DMS114 treated with DMSO at 0.1 percent for 48 hours (cell line): ENCODE measurements around the gene DNAH17.
"Not testable (repeated sequence)": the region's sequence is repeated elsewhere in the genome, so short reads cannot be mapped to it uniquely, and the experiment has no call there.

Source experiments
- DNase-seq: peaks from one replicate; lab custom pipeline; 2025; ENCODE audit not compliant: unreplicated experiment; lab: John Stamatoyannopoulos, UW

The DNAH17 gene

GRCh38 chr17:78526231-78527025 lies 50.8 kb downstream of the DNAH17 start:
- no peak for DNase-seq

GRCh38 chr17:78525511-78526160 lies 51.6 kb downstream of the DNAH17 start:
- DNase-seq, result no peak

- DNase-seq, result no peak
Measured at GRCh38 chr17:78524870-78525510, 52.2 kb downstream of the DNAH17 start.

- no peak for DNase-seq
Measured at GRCh38 chr17:78523934-78524655, 53.1 kb downstream of the DNAH17 start.

GRCh38 chr17:78522031-78522809 lies 55.0 kb downstream of the DNAH17 start:
- DNase-seq, result no peak

- DNase-seq, result no peak
Measured at GRCh38 chr17:78517421-78517820, 59.8 kb downstream of the DNAH17 start.

GRCh38 chr17:78515480-78515879 lies 61.7 kb downstream of the DNAH17 start:
- DNase-seq, result no peak

GRCh38 chr17:78514521-78514920 lies 62.7 kb downstream of the DNAH17 start:
- DNase-seq, result no peak

- no peak for DNase-seq
Measured at GRCh38 chr17:78512976-78513375, 64.2 kb downstream of the DNAH17 start.

GRCh38 chr17:78510141-78511075 lies 66.8 kb downstream of the DNAH17 start:
- DNase-seq, result no peak

GRCh38 chr17:78507526-78507925 lies 69.7 kb downstream of the DNAH17 start:
- DNase-seq, result no peak

GRCh38 chr17:78506454-78507309 lies 70.5 kb downstream of the DNAH17 start:
- no peak for DNase-seq

GRCh38 chr17:78504156-78504925 lies 72.9 kb downstream of the DNAH17 start:
- DNase-seq, result no peak

- DNase-seq, result not testable (repeated sequence)
Measured at GRCh38 chr17:78503388-78503787, 73.8 kb downstream of the DNAH17 start.

- no peak for DNase-seq
Measured at GRCh38 chr17:78502611-78503148, 74.5 kb downstream of the DNAH17 start.

- DNase-seq, result no peak
Measured at GRCh38 chr17:78501241-78502036, 75.8 kb downstream of the DNAH17 start.

GRCh38 chr17:78500806-78501205 lies 76.4 kb downstream of the DNAH17 start:
- no peak for DNase-seq
